HG03378 (cell line): ENCODE data around the gene ASB15.
"Not testable (repeated sequence)": the region's sequence is repeated elsewhere in the genome, so short reads cannot be mapped to it uniquely, and the experiment has no call there.

Experiments used
- ATAC-seq: cut with Tn5 transposase; IDR thresholded peaks from one replicate; pipeline ENCODE4 v1.9.1; 2021; ENCODE audit warnings: mild to moderate bottlenecking, moderate library complexity; ENCODE audit not compliant: unreplicated experiment

ASB15 gene

GRCh38 chr7:123601530-123601929, at the start of gene ASB15:
TSS of gene ASB15 (plus strand) at chr7:123601821. CDS start at chr7:123614503, 12,682 bp downstream.
- ATAC-seq = no peak

- ATAC-seq = not testable (repeated sequence)
Measured at GRCh38 chr7:123552134-123552533, 49.5 kb upstream of the ASB15 start.

GRCh38 chr7:123552641-123553040, 49.0 kb upstream of the ASB15 start:
- ATAC-seq = no peak

GRCh38 chr7:123553159-123553558, 48.5 kb upstream of the ASB15 start:
- no peak for ATAC-seq

- ATAC-seq = no peak
Measured at GRCh38 chr7:123555484-123555883, 46.1 kb upstream of the ASB15 start.

- ATAC-seq = no peak
Measured at GRCh38 chr7:123557016-123557397, 44.6 kb upstream of the ASB15 start.

- ATAC-seq = peak; percentile 96
Measured at GRCh38 chr7:123557398-123558288, 44.0 kb upstream of the ASB15 start, which contains the start of gene NDUFA5. TSS of gene NDUFA5 (minus strand) at chr7:123557818. CDS start at chr7:123557795, 23 bp downstream.

- ATAC-seq = no peak
Measured at GRCh38 chr7:123558289-123558874, 43.2 kb upstream of the ASB15 start.

GRCh38 chr7:123562121-123562520, 39.5 kb upstream of the ASB15 start:
- ATAC-seq = no peak

- ATAC-seq = no peak
Measured at GRCh38 chr7:123569352-123570010, 32.1 kb upstream of the ASB15 start.

GRCh38 chr7:123570390-123571182, 31.0 kb upstream of the ASB15 start:
- no peak for ATAC-seq

- no peak for ATAC-seq
Measured at GRCh38 chr7:123571187-123571586, 30.4 kb upstream of the ASB15 start.

GRCh38 chr7:123571684-123572083, 29.9 kb upstream of the ASB15 start:
- no peak for ATAC-seq

GRCh38 chr7:123573341-123573740, 28.3 kb upstream of the ASB15 start:
- no peak for ATAC-seq

- ATAC-seq = no peak
Measured at GRCh38 chr7:123573896-123574467, 27.6 kb upstream of the ASB15 start.

- ATAC-seq = no peak
Measured at GRCh38 chr7:123579416-123579815, 22.2 kb upstream of the ASB15 start.

GRCh38 chr7:123580406-123581161, 21.0 kb upstream of the ASB15 start:
- ATAC-seq = peak; percentile 71

GRCh38 chr7:123581162-123581459, 20.5 kb upstream of the ASB15 start:
- no peak for ATAC-seq

GRCh38 chr7:123583821-123584220, 17.8 kb upstream of the ASB15 start:
- no peak for ATAC-seq

GRCh38 chr7:123588376-123588775, 13.2 kb upstream of the ASB15 start:
- no peak for ATAC-seq
